Stimulated activated CD4-positive, alpha-beta T cell treated with anti-CD3 and anti-CD28 coated beads, Interleukin-2, amount 100 ng/mL, for 4 hours (primary cell): Measurements from ENCODE around the gene OR14K1.
"Not testable (repeated sequence)": the region's sequence is repeated elsewhere in the genome, so short reads cannot be mapped to it uniquely, and the experiment has no call there.

Source experiments
- DNase-seq: peaks from one replicate; pipeline ENCODE4 v3.0.0-alpha.2; 2020; ENCODE audit warnings: low read depth

Gene OR14K1, protein sequence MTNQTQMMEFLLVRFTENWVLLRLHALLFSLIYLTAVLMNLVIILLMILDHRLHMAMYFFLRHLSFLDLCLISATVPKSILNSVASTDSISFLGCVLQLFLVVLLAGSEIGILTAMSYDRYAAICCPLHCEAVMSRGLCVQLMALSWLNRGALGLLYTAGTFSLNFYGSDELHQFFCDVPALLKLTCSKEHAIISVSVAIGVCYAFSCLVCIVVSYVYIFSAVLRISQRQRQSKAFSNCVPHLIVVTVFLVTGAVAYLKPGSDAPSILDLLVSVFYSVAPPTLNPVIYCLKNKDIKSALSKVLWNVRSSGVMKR

DNA sequence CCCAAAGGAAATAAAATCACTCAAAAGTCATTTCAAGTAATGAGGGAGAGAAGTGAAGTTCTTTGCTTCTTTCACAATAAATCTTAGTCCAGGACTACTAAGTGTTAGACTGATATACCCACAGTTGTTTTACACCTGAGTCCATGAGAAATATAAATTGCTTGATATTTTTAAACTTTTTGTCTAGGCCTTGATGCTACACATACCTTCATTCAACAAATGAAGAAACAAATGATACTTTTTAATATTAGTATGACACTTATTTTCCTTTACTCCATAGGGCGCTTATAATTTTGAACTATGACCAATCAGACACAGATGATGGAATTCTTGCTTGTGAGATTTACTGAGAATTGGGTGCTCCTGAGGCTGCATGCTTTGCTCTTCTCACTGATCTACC lies at the start of gene OR14K1:
Gene OR14K1, plus strand, starts transcription at position 301 of the 400 bp plus-strand sequence. Its CDS starts 0 bp downstream, at position 301.
- DNase-seq, result no peak

GRCh38 chr1:247701338-247701737 lies 37.1 kb upstream of the OR14K1 start:
- DNase-seq, result no peak

DNA sequence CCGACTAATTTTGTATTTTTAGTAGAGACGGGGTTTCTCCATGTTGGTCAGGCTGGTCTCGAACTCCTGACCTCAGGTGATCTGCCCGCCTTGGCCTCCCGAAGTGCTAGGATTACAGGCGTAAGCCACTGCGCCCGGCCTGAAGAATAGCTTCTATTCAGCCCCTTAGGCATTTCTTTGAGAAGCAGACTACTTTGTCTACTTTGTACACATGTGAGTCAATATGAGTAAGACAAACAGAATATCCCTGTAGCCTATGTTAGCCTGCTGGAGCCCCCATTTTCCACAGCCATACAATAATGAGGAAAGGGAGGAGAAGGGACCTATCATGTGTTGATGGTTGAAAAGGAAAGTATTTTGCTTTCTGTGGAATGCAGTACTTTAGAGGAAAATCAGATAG lies 27.7 kb upstream of the OR14K1 start:
- not testable (repeated sequence) for DNase-seq

- no peak for DNase-seq
Measured at GRCh38 chr1:247713753-247714152, 24.7 kb upstream of the OR14K1 start.

DNA sequence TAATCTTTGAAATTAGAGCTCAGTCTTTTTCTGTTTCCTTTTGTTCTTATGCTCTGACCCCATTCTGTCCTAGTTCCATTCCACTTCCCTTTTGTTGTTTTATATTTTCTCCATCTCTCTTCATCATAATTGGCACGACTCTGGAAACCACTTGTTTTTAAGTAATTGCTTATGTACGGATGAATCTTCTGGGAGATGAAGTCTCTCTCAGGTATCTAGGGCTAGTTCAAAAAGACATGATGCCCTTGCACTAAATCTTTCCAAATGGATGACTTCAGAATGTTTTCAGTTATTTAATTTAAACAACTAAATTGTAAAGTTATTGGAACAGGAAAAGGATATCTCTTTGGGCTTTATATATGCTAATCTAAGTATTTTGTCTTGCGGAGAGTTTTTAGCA lies 21.9 kb upstream of the OR14K1 start, which contains the start of gene OR6F1:
Gene OR6F1, minus strand, starts transcription at position 101 of the 400 bp plus-strand sequence. CDS start 3,891 bp downstream, outside the sequence.
- no peak for DNase-seq

- DNase-seq, result no peak
Measured at GRCh38 chr1:247721222-247721621, 17.2 kb upstream of the OR14K1 start.

DNA sequence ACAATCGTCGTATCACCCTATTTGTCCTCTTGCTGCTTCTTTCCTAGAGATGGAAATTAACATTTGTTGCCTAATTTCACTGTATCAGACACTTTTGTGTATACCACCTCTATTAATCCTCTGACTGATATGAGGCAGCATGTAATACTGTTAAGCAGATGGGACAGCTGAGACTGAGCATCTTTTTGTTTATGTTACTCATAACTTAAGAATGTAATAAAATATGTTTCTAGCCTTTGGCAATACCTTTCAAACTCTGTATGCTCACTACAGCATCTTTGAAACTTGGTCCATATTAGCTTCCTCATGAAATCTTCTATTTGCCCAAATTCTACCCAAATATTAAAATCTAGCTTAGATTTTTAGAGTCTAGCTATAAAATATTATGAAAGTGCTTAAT lies 2.3 kb downstream of the OR14K1 start:
- DNase-seq, result no peak

- DNase-seq, result no peak
Measured at GRCh38 chr1:247741756-247742155, 3.3 kb downstream of the OR14K1 start.

GRCh38 chr1:247742215-247742760 lies 3.9 kb downstream of the OR14K1 start:
- not testable (repeated sequence) for DNase-seq

GRCh38 chr1:247746391-247746935 lies 8.0 kb downstream of the OR14K1 start:
- no peak for DNase-seq

DNA sequence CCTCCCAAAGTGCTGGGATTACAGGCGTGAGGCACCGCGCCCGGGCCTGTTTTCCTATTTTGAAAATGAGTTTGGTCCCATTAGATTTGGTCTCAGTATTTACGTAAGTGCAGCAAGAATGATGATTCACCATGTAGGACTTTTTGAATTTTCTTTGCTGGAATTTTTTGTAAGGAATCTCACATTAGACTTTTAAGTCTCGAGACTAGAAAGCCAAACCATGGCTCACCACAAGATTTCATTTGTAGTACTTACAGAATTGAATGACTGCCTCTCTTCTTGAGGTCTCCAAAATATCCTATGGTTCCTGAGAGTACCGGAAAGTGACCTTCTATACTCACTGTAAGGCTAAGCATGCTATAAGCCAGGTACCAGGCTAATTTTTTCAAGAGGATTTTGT lies 9.2 kb downstream of the OR14K1 start:
- no peak for DNase-seq

GRCh38 chr1:247748041-247748440 lies 9.6 kb downstream of the OR14K1 start, which contains the start of gene OR14A2:
TSS of gene OR14A2 (minus strand) at chr1:247748141.
- no peak for DNase-seq

DNA sequence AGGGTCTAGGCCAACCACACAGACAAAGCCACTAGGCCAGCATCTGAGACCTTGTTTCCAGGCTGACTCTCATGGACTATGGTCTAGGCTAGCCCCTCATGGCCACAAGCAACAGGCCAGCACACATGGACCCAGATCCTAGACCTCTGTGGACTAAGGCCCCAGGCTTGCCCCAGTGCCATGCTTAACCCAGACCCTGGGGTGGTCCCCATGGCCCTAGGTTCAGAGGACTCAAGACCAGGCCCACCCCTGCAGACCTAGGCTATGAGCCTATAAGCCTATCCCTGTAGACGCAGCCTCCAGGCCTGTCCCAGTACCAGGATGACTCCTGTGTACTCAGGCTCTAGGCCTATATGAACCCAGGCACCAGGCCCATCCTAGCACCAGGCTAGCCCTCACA lies 11.5 kb downstream of the OR14K1 start:
- no peak for DNase-seq

DNA sequence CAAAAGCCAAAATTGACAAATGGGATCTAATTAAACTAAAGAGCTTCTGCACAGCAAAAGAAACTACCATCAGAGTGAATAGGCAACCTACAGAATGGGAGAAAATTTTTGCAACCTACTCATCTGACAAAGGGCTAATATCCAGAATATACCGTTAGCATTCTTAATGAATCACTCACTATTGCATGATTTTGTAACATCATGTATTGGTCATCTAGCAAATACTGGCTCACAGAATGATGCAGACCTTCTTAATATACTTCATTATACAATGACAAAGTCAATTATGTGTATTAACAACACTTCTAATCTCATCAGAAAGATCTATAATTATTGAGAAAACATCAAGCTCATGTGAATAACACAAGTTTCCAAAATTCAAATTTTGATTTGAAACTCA lies 15.9 kb downstream of the OR14K1 start:
- DNase-seq, result not testable (repeated sequence)

DNA sequence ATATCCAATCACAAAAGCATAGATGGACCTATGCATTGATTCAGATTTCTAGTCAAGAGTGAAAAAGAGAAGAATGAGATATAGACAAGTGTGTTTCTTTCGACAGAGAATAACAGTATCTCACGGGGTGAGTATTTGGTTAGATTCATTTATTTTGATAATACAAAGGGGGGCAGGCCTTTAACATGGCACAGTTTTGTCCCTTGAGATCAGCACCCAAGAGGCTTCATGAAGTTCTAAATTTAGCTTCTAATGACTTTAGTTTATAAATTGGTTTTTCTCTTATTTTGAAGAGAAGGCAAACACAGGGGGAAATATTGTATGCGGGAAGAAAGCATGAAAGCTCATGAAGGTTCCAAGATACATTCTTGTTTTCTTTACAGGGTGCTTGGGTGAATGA lies 22.0 kb downstream of the OR14K1 start, which contains the start of gene OR1C1:
Gene OR1C1, minus strand, starts transcription at position 101 of the 400 bp plus-strand sequence. CDS start 2,150 bp downstream, outside the sequence.
- DNase-seq, result no peak

GRCh38 chr1:247769603-247770002 lies 31.2 kb downstream of the OR14K1 start:
- DNase-seq, result no peak
